GM18868 (cell line): Measurements from ENCODE around the gene KLHDC7A.

Experiments
- ATAC-seq: cut with Tn5 transposase; IDR thresholded peaks from one replicate; pipeline ENCODE4 v1.9.1; 2021; ENCODE audit warnings: mild to moderate bottlenecking, moderate library complexity; ENCODE audit not compliant: unreplicated experiment

The KLHDC7A gene

DNA sequence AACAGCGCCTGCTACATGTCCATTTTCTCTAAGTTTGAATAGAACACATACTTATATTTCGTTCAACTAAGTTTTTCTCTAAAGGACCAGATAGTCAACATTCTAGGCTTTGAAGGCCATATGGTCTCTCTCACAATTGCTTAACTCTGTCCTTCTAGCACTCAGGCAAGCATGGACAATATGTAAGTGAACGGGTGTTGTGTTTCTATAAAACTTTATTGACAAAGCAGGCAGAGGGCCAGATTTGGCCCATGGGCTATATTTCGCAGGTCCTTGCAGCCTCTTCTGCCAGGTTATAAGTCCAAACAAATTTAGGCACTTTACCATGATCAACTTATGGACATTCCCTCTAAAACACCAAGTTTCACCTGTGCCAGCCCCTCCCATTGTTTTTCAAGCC lies 21.1 kb downstream of the KLHDC7A start:
- no peak for ATAC-seq

- ATAC-seq = no peak
These were observed 23.9 kb downstream of the KLHDC7A start for GRCh38 chr1:18504609-18505008.

DNA sequence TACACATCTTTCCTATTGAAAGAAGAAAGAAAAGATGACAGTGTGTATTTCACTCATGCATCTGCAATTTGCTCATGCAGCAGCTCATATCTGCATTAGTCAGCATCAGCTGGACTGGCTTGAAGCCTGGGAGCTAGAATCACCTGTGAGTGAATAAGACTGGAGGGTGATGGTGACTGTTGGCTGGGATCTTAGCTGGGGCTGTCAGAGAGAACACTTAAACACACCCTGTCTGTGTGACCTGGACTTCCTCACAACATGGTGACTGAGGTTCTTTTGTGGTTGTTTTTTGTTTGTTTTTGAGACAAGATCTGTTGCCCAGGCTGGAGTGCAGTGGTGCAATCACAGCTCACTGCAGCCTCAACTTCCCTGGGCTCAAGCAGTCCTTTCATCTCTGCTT lies 24.9 kb downstream of the KLHDC7A start:
- ATAC-seq = no peak

GRCh38 chr1:18508084-18508483 lies 27.4 kb downstream of the KLHDC7A start:
- ATAC-seq = no peak

- ATAC-seq = no peak
These were observed 30.6 kb downstream of the KLHDC7A start for GRCh38 chr1:18511149-18511873.

GRCh38 chr1:18511874-18512150 lies 31.1 kb downstream of the KLHDC7A start:
- ATAC-seq = no peak

- no peak for ATAC-seq
These were observed 32.2 kb downstream of the KLHDC7A start for GRCh38 chr1:18512883-18513282.

GRCh38 chr1:18513995-18514394 lies 33.3 kb downstream of the KLHDC7A start:
- ATAC-seq = no peak

GRCh38 chr1:18515120-18515667 lies 34.5 kb downstream of the KLHDC7A start:
- no peak for ATAC-seq

DNA sequence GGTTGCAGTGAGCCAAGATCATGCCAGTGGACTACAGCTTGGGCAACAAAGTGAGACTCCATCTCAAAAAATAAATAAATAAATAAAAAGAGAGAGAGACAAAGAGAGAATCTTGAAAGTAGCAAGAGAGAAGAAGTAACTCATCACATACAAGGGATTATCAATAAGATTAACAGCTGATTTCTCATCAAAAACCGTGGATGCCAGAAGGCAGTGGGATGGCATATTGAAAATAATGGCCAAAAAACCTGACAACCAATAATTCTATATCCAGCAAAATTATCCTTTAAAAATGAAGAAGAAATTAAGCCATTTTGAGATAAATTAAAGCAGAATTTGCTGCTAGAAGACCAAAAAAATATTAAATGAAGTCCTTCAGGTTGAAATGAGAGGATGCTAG lies 35.7 kb downstream of the KLHDC7A start:
- ATAC-seq = no peak

DNA sequence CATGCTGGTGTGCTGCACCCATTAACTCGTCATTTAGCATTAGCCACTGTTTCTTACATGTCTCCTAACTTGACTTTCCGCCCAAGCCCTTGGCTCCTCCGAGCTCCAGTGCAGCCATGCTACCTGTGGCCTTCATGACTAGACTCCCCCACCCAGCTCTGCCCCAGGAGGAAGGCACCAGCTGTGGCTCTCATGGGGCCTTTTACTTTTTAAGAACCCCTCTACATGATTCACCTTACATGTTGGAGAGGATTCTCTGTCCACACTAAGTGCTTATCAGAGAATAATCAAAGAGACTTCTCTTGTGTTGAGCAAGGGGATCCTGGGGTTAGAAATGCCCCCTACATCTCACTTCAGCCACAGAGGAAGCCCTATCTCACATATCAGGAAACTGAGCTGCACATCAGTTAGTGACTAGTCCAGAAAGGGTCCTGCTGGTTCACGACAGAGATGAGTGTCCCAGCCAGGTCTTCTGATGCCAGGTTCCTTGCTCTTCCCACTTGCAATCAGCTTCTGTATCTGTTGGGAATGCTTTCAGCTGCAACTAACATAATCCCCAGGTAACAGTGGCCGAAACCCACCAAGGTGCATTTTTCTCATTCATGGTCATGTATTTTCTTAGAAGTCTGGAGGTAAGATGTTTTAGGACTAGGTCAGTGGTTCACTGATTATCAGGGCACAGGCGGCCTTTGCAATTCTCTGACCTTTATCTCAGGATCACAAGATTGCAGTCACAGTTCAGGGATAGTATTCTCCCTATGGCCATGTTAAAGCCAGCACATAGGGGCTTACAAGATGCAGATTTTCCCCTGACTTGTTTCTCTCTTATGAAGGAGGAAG lies 45.9 kb downstream of the KLHDC7A start:
- no peak for ATAC-seq

DNA sequence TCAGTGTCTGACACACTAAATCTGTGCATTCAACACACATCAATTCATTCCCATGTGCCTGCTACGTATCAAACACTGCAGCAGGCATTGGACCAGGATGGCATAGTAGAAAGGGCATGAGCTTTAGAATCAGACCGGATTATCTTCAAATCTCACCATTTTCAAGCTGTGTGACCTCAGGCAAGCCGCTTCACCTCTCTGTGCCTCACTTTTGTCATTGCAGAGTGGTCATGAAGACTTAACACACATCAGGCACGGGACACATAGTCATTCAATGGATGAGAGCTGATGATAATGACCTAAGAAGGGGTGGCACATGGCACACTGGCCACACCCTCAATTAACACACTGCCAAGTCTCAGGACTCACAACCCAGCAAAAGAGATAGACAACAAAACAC lies 46.8 kb downstream of the KLHDC7A start:
- ATAC-seq = no peak

GRCh38 chr1:18527921-18528320 lies 47.2 kb downstream of the KLHDC7A start:
- ATAC-seq = no peak

- no peak for ATAC-seq
These were observed 47.9 kb downstream of the KLHDC7A start for GRCh38 chr1:18528616-18529015.

- no peak for ATAC-seq
These were observed 49.0 kb downstream of the KLHDC7A start for GRCh38 chr1:18529714-18530113.

GRCh38 chr1:18530587-18531502 lies 50.1 kb downstream of the KLHDC7A start:
- no peak for ATAC-seq

DNA sequence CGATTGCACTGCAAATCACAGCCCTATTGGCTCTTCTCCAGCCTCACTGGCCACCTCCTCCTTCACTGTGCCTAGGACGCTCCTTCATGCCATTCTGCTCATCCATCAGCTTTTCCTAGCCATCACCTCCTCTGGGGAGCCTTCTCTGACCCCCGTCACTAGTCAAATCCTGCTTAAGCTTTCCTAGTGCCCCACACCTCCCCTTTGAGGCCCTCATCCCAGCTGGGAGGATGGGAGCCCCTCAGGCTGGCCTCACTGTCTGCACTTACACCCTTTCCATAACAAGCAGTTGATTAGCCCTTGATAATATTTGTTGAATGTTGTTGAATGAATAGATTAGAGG lies 50.7 kb downstream of the KLHDC7A start:
- ATAC-seq = no peak

DNA sequence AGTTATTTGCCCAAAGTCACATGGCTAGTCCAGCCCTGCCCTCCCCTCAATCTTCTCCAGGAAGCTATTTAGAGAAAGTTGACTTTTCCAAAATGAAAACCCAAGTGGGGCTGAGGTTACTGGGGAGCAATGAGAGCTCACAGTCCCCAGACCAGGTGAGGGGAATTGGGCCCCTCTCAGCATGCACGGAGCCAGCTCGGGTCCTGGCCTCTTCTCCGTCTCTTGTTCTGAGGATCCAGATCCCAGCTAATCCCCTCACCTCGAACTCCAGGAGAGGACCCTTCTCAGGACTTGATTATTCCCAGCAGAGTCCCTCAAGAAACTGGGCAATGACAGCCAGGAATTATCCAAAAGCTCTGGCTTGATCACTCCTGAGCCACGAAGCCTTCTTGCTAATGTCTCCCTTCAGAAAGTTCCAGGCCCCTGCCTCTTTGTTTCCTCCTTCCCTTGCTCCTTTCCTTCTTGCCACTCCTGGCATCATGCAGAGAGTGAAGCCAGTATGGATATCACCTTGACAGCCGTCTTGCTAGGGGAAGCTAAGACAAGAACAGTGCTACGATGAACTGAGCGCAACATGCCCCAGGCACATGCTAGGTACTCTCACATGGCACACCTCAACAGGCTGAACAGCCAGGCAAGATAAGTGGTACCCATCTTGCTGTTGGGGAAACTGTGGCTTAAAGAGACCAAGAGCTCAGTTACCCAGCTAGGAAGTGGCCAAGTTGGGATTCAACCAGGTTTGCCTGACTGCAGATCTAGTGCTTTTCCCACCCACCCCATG lies 51.9 kb downstream of the KLHDC7A start:
- no peak for ATAC-seq

DNA sequence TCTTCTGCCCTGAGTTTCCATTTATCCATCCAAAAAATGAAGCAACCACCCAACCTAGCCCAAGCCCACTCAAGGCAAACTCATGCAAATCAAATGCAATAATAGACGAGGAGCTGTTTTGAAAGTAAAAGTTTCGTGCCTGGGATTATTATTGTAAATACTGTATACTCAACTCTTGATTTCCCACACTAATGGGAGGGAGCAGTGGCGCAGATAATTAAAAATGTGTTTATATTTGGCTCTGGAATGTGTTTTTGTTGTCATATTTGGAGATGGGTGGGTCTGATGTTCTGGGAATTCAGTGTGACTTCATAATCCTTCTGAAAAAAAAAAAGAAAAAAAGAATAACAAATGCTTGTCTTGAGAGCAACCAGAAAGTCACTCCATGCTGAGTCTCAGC lies 52.5 kb downstream of the KLHDC7A start:
- no peak for ATAC-seq

GRCh38 chr1:18534810-18535205 lies 54.1 kb downstream of the KLHDC7A start:
- no peak for ATAC-seq
